ENCODE results near the gene PRR14. TPM values are rescaled to one million over a fixed set of nuclear protein-coding genes. Genes with fewer than 3 reads are reported as not detected.

The PRR14 gene
- total RNA-seq, 1 donor from 2014 or later, result 2.6 TPM

GRCh38 chr16:30637944-30638343 is 12.8 kb upstream of the PRR14 start:
- Histone ChIP-seq H3K36me3 (ENCODE audit: control insufficient read depth, insufficient read depth, low read length) (no peaks in the 10 kb centered on the region), H3K4me3 (ENCODE audit: low read depth, low read length) (no peak overlapping the region), H3K27me3 (ENCODE audit: control insufficient read depth, insufficient read depth, low read length) (no peaks in the 10 kb centered on the region)
- peak; percentile 56 for DNase-seq (ENCODE audit: low read depth)
- FAIRE-seq, result no peak
- peak; percentile 67 for TF ChIP-seq CTCF (IDR thresholded peaks at IDR 0.05; ENCODE audit: insufficient read depth, low read length, severe bottlenecking)

GRCh38 chr16:30641378-30641982 is 9.3 kb upstream of the PRR14 start:
- DNase-seq (ENCODE audit: low read depth), result no peak
- Histone ChIP-seq H3K4me3 (ENCODE audit: low read depth, low read length) (no peak overlapping the region), H3K27me3 (ENCODE audit: control insufficient read depth, insufficient read depth, low read length) (no peaks in the 10 kb centered on the region), H3K36me3 (ENCODE audit: control insufficient read depth, insufficient read depth, low read length) (no peaks in the 10 kb centered on the region)
- no peak for TF ChIP-seq CTCF (IDR thresholded peaks at IDR 0.05; ENCODE audit: insufficient read depth, low read length, severe bottlenecking)
- FAIRE-seq, result no peak

GRCh38 chr16:30644334-30644830 is 6.4 kb upstream of the PRR14 start:
- no peak for FAIRE-seq
- no peak for TF ChIP-seq CTCF (IDR thresholded peaks at IDR 0.05; ENCODE audit: insufficient read depth, low read length, severe bottlenecking)

GRCh38 chr16:30645727-30646126 is 5.0 kb upstream of the PRR14 start:
- Histone ChIP-seq H3K4me3 (ENCODE audit: low read depth, low read length) (no peak overlapping the region), H3K36me3 (ENCODE audit: control insufficient read depth, insufficient read depth, low read length) (no peaks in the 10 kb centered on the region), H3K27me3 (ENCODE audit: control insufficient read depth, insufficient read depth, low read length) (no peaks in the 10 kb centered on the region)
- no peak for FAIRE-seq
- no peak for TF ChIP-seq CTCF (IDR thresholded peaks at IDR 0.05; ENCODE audit: insufficient read depth, low read length, severe bottlenecking)
- DNase-seq (ENCODE audit: low read depth), result no peak

More at GRCh38 chr16:30644334-30644830, 6.4 kb upstream of the PRR14 start:
- H3K36me3 ChIP-seq (ENCODE audit: control insufficient read depth, insufficient read depth, low read length), result no peaks in the 10 kb centered on the region
- no peak for DNase-seq (ENCODE audit: low read depth)
- no peak overlapping the region for H3K4me3 ChIP-seq (ENCODE audit: low read depth, low read length)
- no peaks in the 10 kb centered on the region for H3K27me3 ChIP-seq (ENCODE audit: control insufficient read depth, insufficient read depth, low read length)

GRCh38 chr16:30647274-30647571 is 3.5 kb upstream of the PRR14 start:
- no peak overlapping the region for H3K4me3 ChIP-seq (ENCODE audit: low read depth, low read length)

More at GRCh38 chr16:30647274-30647571, 3.5 kb upstream of the PRR14 start:
- no peak for DNase-seq (ENCODE audit: low read depth)
- Histone ChIP-seq H3K27me3 (ENCODE audit: control insufficient read depth, insufficient read depth, low read length) (no peaks in the 10 kb centered on the region), H3K36me3 (ENCODE audit: control insufficient read depth, insufficient read depth, low read length) (no peaks in the 10 kb centered on the region)
- FAIRE-seq, result no peak
- TF ChIP-seq CTCF (IDR thresholded peaks at IDR 0.05; ENCODE audit: insufficient read depth, low read length, severe bottlenecking), result no peak
